Esophagus (tissue), 2 donors: ENCODE measurements around the gene MARCKS. TPM values are rescaled to one million over a fixed set of nuclear protein-coding genes. Genes with fewer than 3 reads are reported as not detected.

Experiments
- H3K27ac ChIP-seq, 2 donors: one replicate each; pipeline ENCODE4 v1.5.1; 2013; ENCODE audit warnings: low read depth in 2 of 2, mild to moderate bottlenecking in 2 of 2, inconsistent platforms in 1 of 2, low read length in 1 of 2, moderate library complexity in 1 of 2
- H3K27me3 ChIP-seq, 2 donors: one replicate each; pipeline ENCODE4 v1.6.1; 2013; ENCODE audit warnings: low read length in 2 of 2, control low read depth in 1 of 2, mild to moderate bottlenecking in 1 of 2; ENCODE audit not compliant: insufficient read depth in 2 of 2, control insufficient read depth in 1 of 2
- H3K36me3 ChIP-seq, 2 donors: one replicate each; pipeline ENCODE4 v1.6.1; 2013; ENCODE audit warnings: low read length in 1 of 2; ENCODE audit not compliant: control insufficient read depth in 2 of 2, insufficient read depth in 2 of 2
- H3K4me1 ChIP-seq, 2 donors: one replicate each; pipeline ENCODE4 v1.6.1; 2013; ENCODE audit warnings: low read length in 1 of 2; ENCODE audit not compliant: control insufficient read depth in 2 of 2, insufficient read depth in 2 of 2
- H3K4me3 ChIP-seq, 2 donors: one replicate each; pipeline ENCODE4 v1.5.1; 2013; ENCODE audit warnings: low read length in 2 of 2, mild to moderate bottlenecking in 2 of 2, low read depth in 1 of 2, moderate library complexity in 1 of 2
- H3K9me3 ChIP-seq, 2 donors: one replicate each; pipeline ENCODE4 v1.6.1; 2013; ENCODE audit warnings: mild to moderate bottlenecking in 2 of 2, low read depth in 1 of 2, low read length in 1 of 2, moderate library complexity in 1 of 2; ENCODE audit not compliant: control insufficient read depth in 2 of 2, insufficient read depth in 1 of 2
- WGBS, 2 donors: extraction: QIAGEN DNeasy Blood & Tissue Kit; methylation state at CpG; one replicate each; pipeline ENCODE4 v1.1.7; 2013; 5-methylcytosine and 5-hydroxymethylcytosine counted together
- polyA plus RNA-seq, 2 donors: library from polyadenylated mRNA; stranded (reverse); fragments of 200-250 nt; gene quantifications; one replicate each; pipeline ENCODE4 v1.2.3, GENCODE V29; 2013
- donor health status: healthy with polysubstance abuse.
- donor health status: Bipolar disorder and iron deficiency.

Gene MARCKS
- polyA plus RNA-seq, 2 donors = 27.9 to 33.0 TPM

- peak overlapping the region in 1 of 2 donors; percentile 10 for H3K27ac ChIP-seq
- no peaks in the 10 kb centered on the region for H3K27me3 ChIP-seq
- no peak overlapping the region for H3K4me3 ChIP-seq
- WGBS, 2 donors = 87 to 89% methylated on average over 3 of the region's 3 CpGs
- H3K36me3 ChIP-seq = no peaks in the 10 kb centered on the region
- no peaks in the 10 kb centered on the region for H3K9me3 ChIP-seq
- peaks cover 0 to 3% of the 10 kb centered on the region in 2 donors for H3K4me1 ChIP-seq
Measured at GRCh38 chr6:113824866-113825265, 32.3 kb upstream of the MARCKS start.

GRCh38 chr6:113825781-113826180, 31.4 kb upstream of the MARCKS start:
- Histone ChIP-seq H3K9me3 (no peaks in the 10 kb centered on the region), H3K27me3 (no peaks in the 10 kb centered on the region), H3K4me3 (no peak overlapping the region), H3K4me1 (peaks cover 0 to 3% of the 10 kb centered on the region in 2 donors), H3K36me3 (no peaks in the 10 kb centered on the region), H3K27ac (no peak overlapping the region)
- WGBS, 2 donors = 22% methylated on average over 5 of the region's 5 CpGs

- Histone ChIP-seq H3K4me1 (peaks cover 0 to 3% of the 10 kb centered on the region in 2 donors), H3K4me3 (no peak overlapping the region), H3K36me3 (no peaks in the 10 kb centered on the region), H3K27ac (no peak overlapping the region), H3K27me3 (no peaks in the 10 kb centered on the region), H3K9me3 (no peaks in the 10 kb centered on the region)
- 73 to 86% methylated on average over 4 of the region's 4 CpGs for WGBS, 2 donors
Measured at GRCh38 chr6:113828984-113829695, 28.0 kb upstream of the MARCKS start.

GRCh38 chr6:113829696-113830045, 27.5 kb upstream of the MARCKS start:
- WGBS, 2 donors = 38 to 84% methylated on average over 1 of the region's 1 CpG
- H3K27me3 ChIP-seq = no peaks in the 10 kb centered on the region
- peaks cover 0 to 3% of the 10 kb centered on the region in 2 donors for H3K4me1 ChIP-seq
- no peaks in the 10 kb centered on the region for H3K36me3 ChIP-seq
- no peak overlapping the region for H3K27ac ChIP-seq
- no peaks in the 10 kb centered on the region for H3K9me3 ChIP-seq
- H3K4me3 ChIP-seq = no peak overlapping the region

GRCh38 chr6:113830140-113830539, 27.0 kb upstream of the MARCKS start:
- 69 to 85% methylated on average over 2 of the region's 2 CpGs for WGBS, 2 donors
- Histone ChIP-seq H3K27ac (no peak overlapping the region), H3K4me1 (peaks cover 0 to 3% of the 10 kb centered on the region in 2 donors), H3K36me3 (no peaks in the 10 kb centered on the region), H3K4me3 (no peak overlapping the region), H3K9me3 (no peaks in the 10 kb centered on the region), H3K27me3 (no peaks in the 10 kb centered on the region)

- no peaks in the 10 kb centered on the region for H3K27me3 ChIP-seq
- H3K36me3 ChIP-seq = no peaks in the 10 kb centered on the region
- H3K9me3 ChIP-seq = no peaks in the 10 kb centered on the region
- no peaks in the 10 kb centered on the region for H3K4me1 ChIP-seq
- 42 to 54% methylated on average over 2 of the region's 2 CpGs for WGBS, 2 donors
- H3K27ac ChIP-seq = no peak overlapping the region
- no peak overlapping the region for H3K4me3 ChIP-seq
Measured at GRCh38 chr6:113833537-113833936, 23.6 kb upstream of the MARCKS start.

GRCh38 chr6:113837170-113837569, 20.0 kb upstream of the MARCKS start:
- H3K27ac ChIP-seq = no peak overlapping the region
- no peaks in the 10 kb centered on the region for H3K36me3 ChIP-seq
- no peaks in the 10 kb centered on the region for H3K4me1 ChIP-seq
- H3K4me3 ChIP-seq = no peak overlapping the region
- H3K27me3 ChIP-seq = no peaks in the 10 kb centered on the region
- 75 to 83% methylated on average over 2 of the region's 2 CpGs for WGBS, 2 donors
- no peaks in the 10 kb centered on the region for H3K9me3 ChIP-seq

- no peaks in the 10 kb centered on the region for H3K27me3 ChIP-seq
- no peaks in the 10 kb centered on the region for H3K36me3 ChIP-seq
- 51 to 59% methylated on average over 1 of the region's 1 CpG for WGBS, 2 donors
Measured at GRCh38 chr6:113842165-113842564, 15.0 kb upstream of the MARCKS start.

GRCh38 chr6:113843500-113844073, 13.6 kb upstream of the MARCKS start:
- Histone ChIP-seq H3K4me3 (no peak overlapping the region), H3K9me3 (no peaks in the 10 kb centered on the region)
- 95 to 96% methylated on average over 6 of the region's 6 CpGs for WGBS, 2 donors

More at GRCh38 chr6:113842165-113842564, 15.0 kb upstream of the MARCKS start:
- Histone ChIP-seq H3K9me3 (no peaks in the 10 kb centered on the region), H3K4me3 (no peak overlapping the region), H3K27ac (no peak overlapping the region), H3K4me1 (no peaks in the 10 kb centered on the region)

GRCh38 chr6:113846577-113846976, 10.6 kb upstream of the MARCKS start:
- no peaks in the 10 kb centered on the region for H3K9me3 ChIP-seq
- WGBS, 2 donors = 94 to 97% methylated on average over 1 of the region's 1 CpG
- no peaks in the 10 kb centered on the region for H3K4me1 ChIP-seq
- no peak overlapping the region for H3K4me3 ChIP-seq
- no peaks in the 10 kb centered on the region for H3K36me3 ChIP-seq
- H3K27ac ChIP-seq = no peak overlapping the region
- no peaks in the 10 kb centered on the region for H3K27me3 ChIP-seq

More at GRCh38 chr6:113843500-113844073, 13.6 kb upstream of the MARCKS start:
- Histone ChIP-seq H3K4me1 (no peaks in the 10 kb centered on the region), H3K27ac (no peak overlapping the region), H3K36me3 (no peaks in the 10 kb centered on the region), H3K27me3 (no peaks in the 10 kb centered on the region)
